Measurements from ENCODE around the gene CIT.

CIT gene

GRCh38 chr12:119913536-119914330 is 36.6 kb upstream of the CIT start:
- no peaks in the 10 kb centered on the region for H3K9me3 ChIP-seq (ENCODE audit: control insufficient read depth, insufficient read depth, low read depth, low read length)
- H3K36me3 ChIP-seq (ENCODE audit: control insufficient read depth in 2 of 2, insufficient read depth in 1 of 2, low read length in 2 of 2): no peaks in the 10 kb centered on the region
- H3K27ac ChIP-seq (ENCODE audit: extremely low read depth, low read depth, low read length): no peak overlapping the region
- H3K4me1 ChIP-seq (ENCODE audit: control insufficient read depth, insufficient read depth, low read length): no peaks in the 10 kb centered on the region; the same call in 1 of the 2 replicates
- TF ChIP-seq ZNF184 (tag by site-specific recombination; IDR thresholded peaks at IDR 0.05) (no peak), ZNF324 (tag by site-specific recombination; IDR thresholded peaks at IDR 0.05) (no peak), ZNF121 (tag by site-specific recombination; IDR thresholded peaks at IDR 0.05) (0 out of 2 replicates have a peak, but pooled peaks have one; percentile 37), ZFP3 (tag by site-specific recombination; IDR thresholded peaks at IDR 0.05; ENCODE audit: low read depth) (no peak), GLI2 (tag by site-specific recombination; IDR thresholded peaks at IDR 0.05; ENCODE audit: borderline replicate concordance, low read depth) (no peak), ZNF548 (tag by site-specific recombination; IDR thresholded peaks at IDR 0.05) (no peak)
- no peak overlapping the region for H3K4me3 ChIP-seq (ENCODE audit: low read depth, low read length)
- ChIA-PET POLR2A (no interaction called here), CTCF (interaction anchor here (0.6 to 1.0 kb wide), 4 partner anchors 10 to 257 kb away, joined by 3 to 5 read pairs (median 4); no protein-coding TSS in a partner anchor)

GRCh38 chr12:119911182-119911581 is 34.1 kb upstream of the CIT start:
- POLR2A ChIA-PET: no interaction called here
- Histone ChIP-seq H3K27ac (ENCODE audit: extremely low read depth, low read depth, low read length) (no peak overlapping the region), H3K4me1 (ENCODE audit: control insufficient read depth, insufficient read depth, low read length) (no peaks in the 10 kb centered on the region; the same call in 1 of the 2 replicates), H3K9me3 (ENCODE audit: control insufficient read depth, insufficient read depth, low read depth, low read length) (no peaks in the 10 kb centered on the region), H3K4me3 (ENCODE audit: low read depth, low read length) (no peak overlapping the region), H3K36me3 (ENCODE audit: control insufficient read depth in 2 of 2, insufficient read depth in 1 of 2, low read length in 2 of 2) (no peaks in the 10 kb centered on the region)
- TF ChIP-seq ZNF529 (tag by site-specific recombination; IDR thresholded peaks at IDR 0.05; ENCODE audit: insufficient replicate concordance) (no peak), ZNF324 (tag by site-specific recombination; IDR thresholded peaks at IDR 0.05) (no peak)
- CTCF ChIA-PET: interaction anchor here (0.6 to 1.2 kb wide), 3 partner anchors 9 to 42 kb away, joined by 4 to 5 read pairs (median 4); no protein-coding TSS in a partner anchor

GRCh38 chr12:119910586-119910985 is 33.5 kb upstream of the CIT start:
- H3K4me1 ChIP-seq (ENCODE audit: control insufficient read depth, insufficient read depth, low read length): no peaks in the 10 kb centered on the region; the same call in 1 of the 2 replicates
- no peaks in the 10 kb centered on the region for H3K9me3 ChIP-seq (ENCODE audit: control insufficient read depth, insufficient read depth, low read depth, low read length)
- H3K4me3 ChIP-seq (ENCODE audit: low read depth, low read length): no peak overlapping the region
- no peaks in the 10 kb centered on the region for H3K36me3 ChIP-seq (ENCODE audit: control insufficient read depth in 2 of 2, insufficient read depth in 1 of 2, low read length in 2 of 2)
- POLR2A ChIA-PET: no interaction called here
- CTCF ChIA-PET: interaction anchor here (1.2 kb wide), 2 partner anchors 8 to 17 kb away, joined by 4 to 5 read pairs; no protein-coding TSS in a partner anchor
- no peak overlapping the region for H3K27ac ChIP-seq (ENCODE audit: extremely low read depth, low read depth, low read length)
- no peak for TF ChIP-seq PRDM4 (tag by site-specific recombination; IDR thresholded peaks at IDR 0.05)
- no peak for TF ChIP-seq SETDB1 (IDR thresholded peaks at IDR 0.05; ENCODE audit: insufficient read length, low read length)
- TF ChIP-seq ZNF416 (tag by site-specific recombination; IDR thresholded peaks at IDR 0.05): no peak

GRCh38 chr12:119902084-119902509 is 25.0 kb upstream of the CIT start:
- Histone ChIP-seq H3K36me3 (ENCODE audit: control insufficient read depth in 2 of 2, insufficient read depth in 1 of 2, low read length in 2 of 2) (no peaks in the 10 kb centered on the region), H3K4me3 (ENCODE audit: low read depth, low read length) (no peak overlapping the region), H3K27ac (ENCODE audit: extremely low read depth, low read depth, low read length) (no peak overlapping the region), H3K4me1 (ENCODE audit: control insufficient read depth, insufficient read depth, low read length) (no peaks in the 10 kb centered on the region), H3K9me3 (ENCODE audit: control insufficient read depth, insufficient read depth, low read depth, low read length) (no peaks in the 10 kb centered on the region)
- ChIA-PET POLR2A (no interaction called here), CTCF (interaction anchor here (0.6 to 2.0 kb wide), 6 partner anchors 9 to 183 kb away, joined by 3 to 5 read pairs (median 3); no protein-coding TSS in a partner anchor)
- TF ChIP-seq ZNF2 (tag by site-specific recombination; IDR thresholded peaks at IDR 0.05): peak; percentile 97
- peak; percentile 40; the same call in 1 of the 2 replicates for TF ChIP-seq PRDM10 (tag by site-specific recombination; IDR thresholded peaks at IDR 0.05)
- no peak for TF ChIP-seq GLI2 (tag by site-specific recombination; IDR thresholded peaks at IDR 0.05; ENCODE audit: borderline replicate concordance, low read depth)
- TF ChIP-seq CTCF (tag by site-specific recombination; IDR thresholded peaks at IDR 0.05): peak; percentile 58; the same call in 1 of the 2 replicates
- no peak for TF ChIP-seq ZNF555 (tag by site-specific recombination; conservative IDR thresholded peaks at IDR 0.05)
- peak; percentile 99 for TF ChIP-seq ZNF654 (tag by site-specific recombination; IDR thresholded peaks at IDR 0.05; ENCODE audit: low read depth)
- 0 out of 2 replicates have a peak, but pooled peaks have one; percentile 44 for TF ChIP-seq ZNF660 (tag by site-specific recombination; IDR thresholded peaks at IDR 0.05)
- TF ChIP-seq ZBTB17 (tag by site-specific recombination; IDR thresholded peaks at IDR 0.05): peak; percentile 60
- peak; percentile 26; the same call in 1 of the 2 replicates for TF ChIP-seq ZNF600 (tag by site-specific recombination; IDR thresholded peaks at IDR 0.05)
